Kidney (tissue), 14 donors: ENCODE measurements around the gene XIRP2. TPM values are rescaled to one million over a fixed set of nuclear protein-coding genes. Genes with fewer than 3 reads are reported as not detected.

ENCODE experiments used
- DNase-seq, 5 donors: peaks; one replicate each; pipeline ENCODE4 v3.0.0-alpha.2; 2013 to 2020
- FAIRE-seq: peaks from 2 replicates; lab custom pipeline; 2012; peaks lifted over from hg19 to GRCh38; lab: Jason Lieb, UNC
- H3K27ac ChIP-seq, 2 donors: one replicate each; pipeline ENCODE4 v1.7.0; 2013; ENCODE audit warnings: low read depth in 2 of 2, low read length in 2 of 2, inconsistent platforms in 1 of 2
- H3K27me3 ChIP-seq: one replicate; pipeline ENCODE4 v1.7.1; 2013; ENCODE audit warnings: low read length, inconsistent platforms; ENCODE audit not compliant: control insufficient read depth, insufficient read depth
- H3K36me3 ChIP-seq, 3 donors: one replicate each; pipeline versions ENCODE4 v1.7.0 to v1.7.1; 2013; ENCODE audit warnings: low read length in 3 of 3, control low read depth in 1 of 3, inconsistent platforms in 1 of 3; ENCODE audit not compliant: insufficient read depth in 3 of 3, control insufficient read depth in 2 of 3
- H3K4me1 ChIP-seq, 3 donors: one replicate each; pipeline versions ENCODE4 v1.7.0 to v1.7.1; 2013; ENCODE audit warnings: low read length in 3 of 3, inconsistent platforms in 1 of 3, low read depth in 1 of 3; ENCODE audit not compliant: control insufficient read depth in 2 of 3, insufficient read depth in 2 of 3
- H3K4me3 ChIP-seq, 3 donors: one replicate each; pipeline versions ENCODE4 v1.7.0 to v1.8.1; 2013; ENCODE audit warnings: low read length in 3 of 3, control low read depth in 1 of 3, inconsistent platforms in 1 of 3
- H3K9ac ChIP-seq, 3 donors: one replicate each; pipeline versions ENCODE4 v1.7.0 to v1.7.1; 2013; ENCODE audit warnings: low read length in 3 of 3, control low read depth in 1 of 3, inconsistent platforms in 1 of 3
- H3K9me3 ChIP-seq, 3 donors: one replicate each; pipeline versions ENCODE4 v1.7.0 to v1.7.1; 2013; ENCODE audit warnings: low read length in 3 of 3, control low read depth in 1 of 3, inconsistent platforms in 1 of 3; ENCODE audit not compliant: control insufficient read depth in 2 of 3, insufficient read depth in 1 of 3
- intact Hi-C: fragments of 100-400 bp; cut with DNase I; formaldehyde crosslinking; loops from one replicate; pipeline ENCODE4 v1.11.1; 2022
- polyA plus RNA-seq: library from polyadenylated mRNA; stranded (reverse); fragments of 350-450 nt; fragmentation: Illumina TruSeq; extraction: RNeasy Lipid Tissue Mini Kit (QIAGEN cat#74804); gene quantifications from one replicate; pipeline ENCODE4 v1.2.3, GENCODE V29; 2014; ENCODE audit warnings: low read depth, low replicate concordance; ENCODE audit not compliant: insufficient read depth
- total RNA-seq: library from RNA; stranded (reverse); fragmentation: NEBNext Ultra II Directional; extraction: Animal tissue kit (Norgen Biotek cat#: 25700); gene quantifications from one replicate; pipeline ENCODE4 v1.2.1, GENCODE V29; 2021
- TF ChIP-seq, protein P1 (sequence below): IDR thresholded peaks from 3 replicates; pipeline ENCODE4 v1.5.1; 2012; ENCODE audit warnings: mild to moderate bottlenecking, moderate library complexity, borderline replicate concordance; ENCODE audit not compliant: insufficient read depth; ENCODE audit errors: extremely low read depth
- donor health status: control.
- donor health status: control.
- donor health status: control.
- donor health status: control.
- donor health status: control.
- donor health status: DM: yes; HTN: yes; CAD: no.
- donor health status: Normal renal cell carcinoma (clear cell type).

XIRP2 gene
- total and polyA plus RNA-seq, 2 donors from 2014 or later: not detected

GRCh38 chr2:167215595-167215994, 327.3 kb downstream of the XIRP2 start:
- Histone ChIP-seq H3K9me3 (no peaks in the 10 kb centered on the region), H3K4me3 (no peak overlapping the region), H3K4me1 (no peaks in the 10 kb centered on the region), H3K27ac (no peak overlapping the region), H3K9ac (no peak overlapping the region), H3K36me3 (no peaks in the 10 kb centered on the region), H3K27me3 (no peaks in the 10 kb centered on the region)
- FAIRE-seq (no peak), DNase-seq (peak in 1 of 5 donors; percentile 75)
- TF ChIP-seq, protein P1, sequence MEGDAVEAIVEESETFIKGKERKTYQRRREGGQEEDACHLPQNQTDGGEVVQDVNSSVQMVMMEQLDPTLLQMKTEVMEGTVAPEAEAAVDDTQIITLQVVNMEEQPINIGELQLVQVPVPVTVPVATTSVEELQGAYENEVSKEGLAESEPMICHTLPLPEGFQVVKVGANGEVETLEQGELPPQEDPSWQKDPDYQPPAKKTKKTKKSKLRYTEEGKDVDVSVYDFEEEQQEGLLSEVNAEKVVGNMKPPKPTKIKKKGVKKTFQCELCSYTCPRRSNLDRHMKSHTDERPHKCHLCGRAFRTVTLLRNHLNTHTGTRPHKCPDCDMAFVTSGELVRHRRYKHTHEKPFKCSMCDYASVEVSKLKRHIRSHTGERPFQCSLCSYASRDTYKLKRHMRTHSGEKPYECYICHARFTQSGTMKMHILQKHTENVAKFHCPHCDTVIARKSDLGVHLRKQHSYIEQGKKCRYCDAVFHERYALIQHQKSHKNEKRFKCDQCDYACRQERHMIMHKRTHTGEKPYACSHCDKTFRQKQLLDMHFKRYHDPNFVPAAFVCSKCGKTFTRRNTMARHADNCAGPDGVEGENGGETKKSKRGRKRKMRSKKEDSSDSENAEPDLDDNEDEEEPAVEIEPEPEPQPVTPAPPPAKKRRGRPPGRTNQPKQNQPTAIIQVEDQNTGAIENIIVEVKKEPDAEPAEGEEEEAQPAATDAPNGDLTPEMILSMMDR: no peak
- intact Hi-C loops: no loop called here

GRCh38 chr2:167237478-167237877, 349.2 kb downstream of the XIRP2 start:
- Histone ChIP-seq H3K27me3 (no peaks in the 10 kb centered on the region), H3K4me3 (no peak overlapping the region), H3K9ac (no peak overlapping the region), H3K9me3 (no peaks in the 10 kb centered on the region), H3K36me3 (no peaks in the 10 kb centered on the region), H3K27ac (no peak overlapping the region), H3K4me1 (no peaks in the 10 kb centered on the region)
- TF ChIP-seq, protein P1: no peak
- FAIRE-seq: no peak
- intact Hi-C loops: no loop called here
- DNase-seq: no peak

- H3K9ac ChIP-seq: no peak overlapping the region
- no peaks in the 10 kb centered on the region for H3K9me3 ChIP-seq
- H3K4me3 ChIP-seq: no peak overlapping the region
- DNase-seq (no peak), FAIRE-seq (no peak)
- no peak overlapping the region for H3K27ac ChIP-seq
- TF ChIP-seq, protein P1: no peak
- intact Hi-C loops: no loop called here
- H3K27me3 ChIP-seq: no peaks in the 10 kb centered on the region
- H3K4me1 ChIP-seq: no peaks in the 10 kb centered on the region
- no peaks in the 10 kb centered on the region for H3K36me3 ChIP-seq
These were observed 352.4 kb downstream of the XIRP2 start for GRCh38 chr2:167240671-167241070.

DNA sequence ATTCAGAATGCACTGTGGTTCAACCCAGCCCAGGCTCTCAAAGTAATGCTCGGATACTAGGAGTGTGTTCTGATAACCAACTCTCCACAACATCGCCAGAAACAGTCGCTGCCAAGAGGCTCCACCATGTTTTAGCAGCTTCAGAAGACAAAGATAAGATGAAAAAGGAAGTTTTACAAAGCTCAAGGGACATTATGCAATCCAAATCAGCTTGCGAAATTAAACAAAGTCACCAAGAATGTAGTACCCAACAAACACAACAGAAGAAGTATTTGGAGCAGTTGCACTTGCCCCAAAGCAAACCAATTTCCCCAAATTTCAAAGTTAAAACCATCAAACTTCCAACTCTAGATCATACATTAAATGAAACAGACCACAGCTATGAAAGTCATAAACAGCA, 360.9 kb downstream of the XIRP2 start:
- Histone ChIP-seq H3K36me3 (no peaks in the 10 kb centered on the region), H3K9me3 (no peaks in the 10 kb centered on the region), H3K27me3 (no peaks in the 10 kb centered on the region), H3K27ac (no peak overlapping the region), H3K9ac (no peak overlapping the region), H3K4me3 (no peak overlapping the region), H3K4me1 (no peaks in the 10 kb centered on the region)
- DNase-seq: no peak
- no peak for FAIRE-seq
- TF ChIP-seq, protein P1: no peak
- intact Hi-C loops: no loop called here
